22Rv1 (cell line): ENCODE data around the gene COMMD3.

Experiments used
- CTCF ChIP-seq: fragments of 450-650 bp; IDR thresholded peaks from 2 replicates; pipeline ENCODE4 v1.5.1; 2017; ENCODE audit warnings: mild to moderate bottlenecking
- ZFX ChIP-seq: fragments of 450-650 bp; IDR thresholded peaks from 2 replicates; pipeline ENCODE4 v1.6.1; 2017; ENCODE audit warnings: antibody characterized with exemption, borderline replicate concordance

GRCh38 chr10:22315455-22316285, 518 bp upstream of the COMMD3 start:
- no peak for TF ChIP-seq CTCF
- no peak for TF ChIP-seq ZFX
